Measurements from ENCODE around the gene OSBPL2.

GRCh38 chr20:62197311-62197710, 41.0 kb upstream of the OSBPL2 start:
- TF ChIP-seq CEBPB (IDR thresholded peaks at IDR 0.05), result no peak
- TF ChIP-seq TAF1 (IDR thresholded peaks at IDR 0.05; ENCODE audit: low read depth), result no peak
- no peak for TF ChIP-seq REST (IDR thresholded peaks at IDR 0.05; ENCODE audit: low read depth)
- TF ChIP-seq EGR1 (IDR thresholded peaks at IDR 0.05), result no peak
- TF ChIP-seq CREB1 (IDR thresholded peaks at IDR 0.05; ENCODE audit: low read depth), result no peak
- no peak for TF ChIP-seq RAD21 (IDR thresholded peaks at IDR 0.05; ENCODE audit: low read depth)
- TF ChIP-seq TEAD4 (IDR thresholded peaks at IDR 0.05), result no peak

All from Ishikawa (cell line).